Kidney tubule cell (primary cell): ENCODE measurements around the gene UGT2B10.
A peak's percentile ranks its signal among the peaks of the same experiment; 100 is the strongest.

Experiments
- DNase-seq: peaks from one replicate; pipeline ENCODE4 v3.0.0-alpha.2; 2018; ENCODE audit warnings: low spot score

UGT2B10 gene

DNA sequence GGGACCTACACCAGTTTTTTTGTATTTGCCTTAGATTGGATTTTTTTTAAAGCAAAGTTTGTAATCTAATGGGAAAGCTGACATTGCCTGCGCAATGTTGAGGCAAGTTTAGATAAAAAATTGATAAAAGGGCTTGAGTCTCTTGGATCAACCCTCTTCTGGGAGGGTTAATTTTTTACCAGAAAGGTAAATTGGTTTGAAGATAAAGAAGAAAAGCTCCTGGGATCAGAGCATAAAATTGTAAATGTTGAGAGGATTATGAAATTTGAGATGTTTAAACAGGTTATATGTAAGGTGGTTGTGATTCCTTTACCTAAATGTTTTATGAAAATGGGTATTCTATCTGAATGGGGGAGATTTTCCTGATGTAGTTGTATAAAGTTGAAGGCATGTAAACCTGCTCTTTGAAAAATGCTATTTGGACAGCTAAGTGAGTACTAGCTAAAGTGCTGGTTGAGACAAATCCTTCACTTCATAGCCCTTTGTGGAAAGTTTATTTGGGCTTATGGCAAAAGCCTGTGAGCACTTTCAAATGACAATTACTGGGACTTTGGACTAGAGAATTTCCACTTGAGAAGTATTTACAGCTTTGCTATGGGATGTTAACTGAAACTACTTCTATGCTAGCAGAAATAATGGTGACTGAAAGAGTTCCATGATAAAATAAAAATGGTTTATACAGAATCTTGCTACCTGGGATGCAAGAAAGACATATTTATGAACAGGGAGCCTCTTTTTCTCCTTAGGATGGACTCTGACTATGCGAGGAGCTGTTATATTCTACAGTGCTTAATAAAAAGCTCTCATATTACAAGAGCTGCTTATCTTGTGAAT, 56.2 kb downstream of the UGT2B10 start:
- DNase-seq: no peak

DNA sequence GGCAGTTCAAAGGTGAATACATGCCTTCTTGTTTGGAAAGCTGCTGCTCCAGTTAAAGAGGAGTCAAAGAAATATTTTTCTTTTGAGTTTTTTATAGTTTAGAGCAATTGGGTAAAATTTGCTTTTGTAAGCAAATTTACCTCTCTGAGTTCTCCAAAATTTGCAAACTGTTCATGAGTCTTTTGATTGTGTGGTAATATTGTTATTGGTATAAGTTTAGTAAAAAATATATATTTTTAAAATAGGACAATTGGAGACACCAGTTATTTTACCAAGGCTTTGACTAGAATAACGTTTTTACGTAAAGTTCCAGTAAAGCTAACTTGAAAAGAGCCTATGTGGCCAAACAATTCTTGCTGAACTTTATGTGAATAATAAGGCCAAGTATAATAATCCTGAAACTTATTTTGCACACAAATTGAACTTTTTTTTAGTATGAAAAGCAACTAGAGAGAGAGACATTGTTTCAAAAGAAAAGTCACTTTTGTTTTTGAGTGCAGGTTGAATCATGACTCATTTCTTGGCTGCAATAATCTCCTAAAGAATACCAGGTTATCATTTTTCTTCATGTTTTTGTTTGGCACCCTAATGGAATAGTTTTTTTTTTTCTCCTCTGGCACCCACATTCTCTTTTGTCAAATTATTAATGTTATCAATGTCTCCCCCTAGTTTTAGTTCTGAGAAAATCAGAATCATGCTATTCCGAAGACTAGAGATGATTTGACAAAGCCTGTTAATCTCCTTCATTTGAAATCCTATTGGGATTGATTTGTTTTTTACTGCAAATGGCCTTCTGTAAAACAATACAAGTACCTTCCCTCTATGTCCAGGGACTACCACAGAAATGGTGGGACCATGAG, 57.1 kb downstream of the UGT2B10 start:
- DNase-seq: no peak

GRCh38 chr4:68874507-68874906, 58.7 kb downstream of the UGT2B10 start:
- DNase-seq: peak; percentile 3

DNA sequence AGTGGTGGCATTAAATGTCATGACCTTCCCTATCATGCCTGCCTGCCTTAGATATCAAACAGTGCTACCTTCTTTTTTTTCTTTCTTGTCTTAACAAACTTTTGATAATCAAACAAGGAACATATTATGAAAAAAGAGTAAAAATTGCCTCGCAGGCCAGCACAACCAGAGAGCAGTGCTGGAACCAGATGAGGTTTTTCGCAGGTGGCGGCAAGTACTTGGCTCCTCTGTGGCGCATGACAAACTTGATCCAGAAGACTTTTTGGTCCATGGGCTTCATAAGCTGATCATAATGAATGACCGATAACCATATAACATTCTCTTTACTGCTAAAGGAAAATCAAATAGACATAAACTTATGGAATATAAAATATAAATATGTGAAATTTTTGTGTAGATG, 61.8 kb downstream of the UGT2B10 start:
- DNase-seq: no peak

DNA sequence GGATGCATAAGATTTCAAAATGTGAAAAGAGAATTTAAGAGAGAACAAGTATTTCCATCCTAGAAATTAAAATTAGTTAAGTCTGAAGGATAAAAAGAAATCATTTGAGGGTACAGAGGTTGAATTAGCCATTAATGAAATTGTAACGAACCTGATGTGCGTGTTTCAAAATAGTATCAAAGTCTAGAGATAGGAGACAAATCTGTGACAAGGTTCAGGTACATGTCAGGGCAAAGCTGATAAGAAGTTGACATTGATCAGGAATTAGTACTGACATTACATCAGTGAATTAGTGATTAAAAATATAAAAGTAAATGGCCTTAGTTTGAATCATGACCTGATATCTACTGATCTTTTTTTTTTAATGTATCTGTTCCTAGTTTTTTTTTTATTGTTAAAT, 62.3 kb downstream of the UGT2B10 start:
- DNase-seq: no peak
